H9 (cell line): Measurements from ENCODE around the gene RUNX2. TPM values are rescaled to one million over a fixed set of nuclear protein-coding genes. Genes with fewer than 3 reads are reported as not detected.

Source experiments
- DNase-seq: peaks from one replicate; pipeline ENCODE4 v3.0.0-alpha.2; 2017
- H2AFZ ChIP-seq: one replicate; pipeline ENCODE4 v1.6.1; 2013; ENCODE audit warnings: mild to moderate bottlenecking, low read length, control low read depth, moderate library complexity
- H2AK5ac ChIP-seq: 2 replicates; pipeline ENCODE4 v1.6.1; 2013; ENCODE audit warnings: low read length, control low read depth, mixed read lengths; ENCODE audit not compliant: insufficient read length
- H2BK120ac ChIP-seq: one replicate; pipeline ENCODE4 v1.6.1; 2013; ENCODE audit warnings: low read depth, mild to moderate bottlenecking, low read length, control low read depth, inconsistent platforms; ENCODE audit not compliant: poor library complexity, severe bottlenecking
- H2BK12ac ChIP-seq: 2 replicates; pipeline ENCODE4 v1.6.1; 2013; ENCODE audit warnings: low read length, control low read depth, mixed read lengths, low read depth; ENCODE audit not compliant: insufficient read length
- H2BK15ac ChIP-seq: 2 replicates; pipeline ENCODE4 v1.6.1; 2013; ENCODE audit warnings: low read depth, low read length, control low read depth
- H2BK20ac ChIP-seq: one replicate; pipeline ENCODE4 v1.6.1; 2013; ENCODE audit warnings: low read depth, mild to moderate bottlenecking, low read length, control low read depth, inconsistent platforms; ENCODE audit not compliant: poor library complexity, severe bottlenecking
- H2BK5ac ChIP-seq: 2 replicates; pipeline ENCODE4 v1.6.1; 2013; ENCODE audit warnings: low read length, control low read depth, mixed read lengths; ENCODE audit not compliant: insufficient read length
- H3K14ac ChIP-seq: 2 replicates; pipeline ENCODE4 v1.6.1; 2013; ENCODE audit warnings: low read length, control low read depth; ENCODE audit not compliant: insufficient read depth
- H3K18ac ChIP-seq: 2 replicates; pipeline ENCODE4 v1.6.1; 2013; ENCODE audit warnings: low read depth, mild to moderate bottlenecking, mixed read lengths, low read length, control low read depth; ENCODE audit not compliant: insufficient read length
- H3K23ac ChIP-seq: 2 replicates; pipeline ENCODE4 v1.6.1; 2013; ENCODE audit warnings: low read length, control low read depth, mixed read lengths, low read depth; ENCODE audit not compliant: insufficient read length
- H3K23me2 ChIP-seq: 2 replicates; pipeline ENCODE4 v1.6.1; 2013; ENCODE audit warnings: low read depth, mild to moderate bottlenecking, mixed read lengths, low read length, control low read depth; ENCODE audit not compliant: insufficient read length, poor library complexity, severe bottlenecking
- H3K27ac ChIP-seq: 2 replicates; pipeline ENCODE4 v1.5.1; 2013; ENCODE audit warnings: low read length, control low read depth, mixed read lengths, low read depth; ENCODE audit not compliant: insufficient read length
- H3K27me3 ChIP-seq: 2 replicates; pipeline ENCODE4 v1.6.1; 2013; ENCODE audit warnings: low read length, control low read depth, inconsistent platforms; ENCODE audit not compliant: insufficient read depth
- H3K4ac ChIP-seq: 2 replicates; pipeline ENCODE4 v1.6.1; 2013; ENCODE audit warnings: low read depth, mild to moderate bottlenecking, control low read depth, inconsistent platforms, low read length, moderate library complexity
- H3K4me1 ChIP-seq: 2 replicates; pipeline ENCODE4 v1.6.1; 2013; ENCODE audit warnings: low read length, control low read depth, inconsistent platforms; ENCODE audit not compliant: insufficient read depth
- H3K4me2 ChIP-seq: 2 replicates; pipeline ENCODE4 v1.6.1; 2013; ENCODE audit warnings: low read length, control low read depth, mixed read lengths; ENCODE audit not compliant: insufficient read length, insufficient read depth
- H3K56ac ChIP-seq: 2 replicates; pipeline ENCODE4 v1.6.1; 2013; ENCODE audit warnings: low read depth, mild to moderate bottlenecking, mixed read lengths, low read length, control low read depth; ENCODE audit not compliant: insufficient read length
- H3K79me1 ChIP-seq: 2 replicates; pipeline ENCODE4 v1.6.1; 2013; ENCODE audit warnings: low read depth, mild to moderate bottlenecking, moderate library complexity, low read length, control low read depth, inconsistent platforms; ENCODE audit not compliant: insufficient read depth, poor library complexity, severe bottlenecking
- H3K79me2 ChIP-seq: 2 replicates; pipeline ENCODE4 v1.6.1; 2013; ENCODE audit warnings: low read length, control low read depth, inconsistent platforms; ENCODE audit not compliant: insufficient read depth
- H3K9ac ChIP-seq: 2 replicates; pipeline ENCODE4 v1.6.1; 2013; ENCODE audit warnings: low read length, control low read depth, mixed read lengths; ENCODE audit not compliant: insufficient read length; ENCODE audit errors: extremely low read depth
- H3K9me3 ChIP-seq: one replicate; pipeline ENCODE4 v1.6.1; 2013; ENCODE audit warnings: low read depth, low read length, inconsistent platforms; ENCODE audit not compliant: control insufficient read depth
- H3T11ph ChIP-seq: one replicate; pipeline ENCODE4 v1.6.1; 2013; ENCODE audit warnings: mild to moderate bottlenecking, low read length, control low read depth, inconsistent platforms
- H4K20me1 ChIP-seq: one replicate; pipeline ENCODE4 v1.6.1; 2013; ENCODE audit not compliant: control insufficient read depth, insufficient read length, insufficient read depth
- H4K5ac ChIP-seq: 2 replicates; pipeline ENCODE4 v1.6.1; 2013; ENCODE audit warnings: low read depth, mild to moderate bottlenecking, mixed read lengths, low read length, control low read depth; ENCODE audit not compliant: insufficient read length
- H4K8ac ChIP-seq: replicated peaks from 2 replicates; pipeline ENCODE4 v1.6.1; 2013; ENCODE audit warnings: low read length, control low read depth, mixed read lengths, low read depth; ENCODE audit not compliant: insufficient read length
- H4K91ac ChIP-seq: 2 replicates; pipeline ENCODE4 v1.6.1; 2013; ENCODE audit warnings: low read depth, mild to moderate bottlenecking, moderate library complexity, mixed read lengths, low read length, control low read depth; ENCODE audit not compliant: insufficient read length
- H3K27ac Mint-ChIP-seq, 3 experiments: 2 replicates in 2 of 3; 3 replicates in 1 of 3; pipeline ENCODE4 v1.8.0; 2020 to 2021; ENCODE audit warnings: mixed read lengths in 3 of 3, mild to moderate bottlenecking in 1 of 3, moderate library complexity in 1 of 3
- H3K27me3 Mint-ChIP-seq: 2 replicates; pipeline ENCODE4 v1.8.0; 2021; ENCODE audit warnings: low read depth, mild to moderate bottlenecking, moderate library complexity, mixed read lengths
- H3K36me3 Mint-ChIP-seq, 3 experiments: 2 replicates in 2 of 3; 3 replicates in 1 of 3; pipeline ENCODE4 v1.8.0; 2020 to 2021; ENCODE audit warnings: low read depth in 3 of 3, mixed read lengths in 3 of 3; ENCODE audit not compliant: insufficient read depth in 1 of 3
- H3K4me1 Mint-ChIP-seq, 2 experiments: 2 replicates each; pipeline ENCODE4 v1.8.0; 2020; ENCODE audit warnings: mixed read lengths in 2 of 2
- H3K4me3 Mint-ChIP-seq, 2 experiments: 2 replicates in 1 of 2; 3 replicates in 1 of 2; pipeline ENCODE4 v1.8.0; 2020 to 2021; ENCODE audit warnings: mild to moderate bottlenecking in 2 of 2, mixed read lengths in 2 of 2, moderate library complexity in 1 of 2
- H3K9me3 Mint-ChIP-seq, 2 experiments: 2 replicates in 1 of 2; 3 replicates in 1 of 2; pipeline ENCODE4 v1.8.0; 2020; ENCODE audit warnings: mild to moderate bottlenecking in 2 of 2, mixed read lengths in 2 of 2, moderate library complexity in 1 of 2
- WGBS: extraction: QIAGEN DNeasy Blood & Tissue Kit; methylation state at CpG from one replicate; pipeline ENCODE4 v1.1.7; 2013; ENCODE audit warnings: missing lambda C conversion rate, low lambda C conversion rate, mixed read lengths; ENCODE audit not compliant: insufficient read length; ENCODE audit errors: extremely low coverage; 5-methylcytosine and 5-hydroxymethylcytosine counted together
- total RNA-seq: library from RNA; stranded (reverse); gene quantifications from 2 replicates; pipeline ENCODE4 v1.2.1, GENCODE V29; 2021
- TF ChIP-seq, protein P1 (sequence below): fragments of 200-600 bp; sonication (generic); conservative IDR thresholded peaks from 3 replicates; pipeline ENCODE4 v1.8.0; 2021; ENCODE audit warnings: antibody characterized with exemption, mild to moderate bottlenecking

RUNX2 gene
- total RNA-seq, 1 experiment from 2014 or later, result 0.15 TPM

- Histone ChIP-seq H4K20me1 (no peaks in the 10 kb centered on the region), H2BK20ac (no peak overlapping the region), H4K5ac (no peak overlapping the region), H3K23ac (no peak overlapping the region), H2BK5ac (no peak overlapping the region), H3K79me2 (no peaks in the 10 kb centered on the region), H3K9me3 (no peaks in the 10 kb centered on the region), H2BK120ac (no peak overlapping the region), H4K91ac (no peak overlapping the region), H3K23me2 (no peaks in the 10 kb centered on the region), H2AK5ac (no peak overlapping the region), H3K27ac (no peak overlapping the region), H3K4ac (no peak overlapping the region), H2BK15ac (no peak overlapping the region), H3K4me1 (peaks cover 4% of the 10 kb centered on the region; the same call in 1 of the 2 replicates), H3K14ac (no peak overlapping the region), H3K4me2 (no peak overlapping the region), H3K79me1 (no peaks in the 10 kb centered on the region), H3K18ac (no peak overlapping the region), H3K27me3 (no peaks in the 10 kb centered on the region), H2AFZ (no peak overlapping the region), H4K8ac (no peak overlapping the region), H3T11ph (no peak overlapping the region), H3K56ac (no peak overlapping the region), H3K9ac (no peak overlapping the region), H2BK12ac (no peak overlapping the region)
- Mint-ChIP-seq H3K27me3 (peaks cover 13% of the 10 kb centered on the region), H3K36me3 (peaks cover 2 to 10% (median 3%) of the 10 kb centered on the region in 3 experiments; a peak in 5 of 7 replicates), H3K4me1 (peaks cover 7 to 8% of the 10 kb centered on the region in 2 experiments), H3K4me3 (no peak overlapping the region), H3K9me3 (peaks cover 11 to 15% of the 10 kb centered on the region in 2 experiments; a peak in 4 of 5 replicates), H3K27ac (peak overlapping the region in 1 of 3 experiments; percentile 86; a peak in 1 of 7 replicates)
- WGBS, result no CpG with 5 or more reads among the region's 5 CpGs
- DNase-seq, result no peak
- TF ChIP-seq, protein P1, sequence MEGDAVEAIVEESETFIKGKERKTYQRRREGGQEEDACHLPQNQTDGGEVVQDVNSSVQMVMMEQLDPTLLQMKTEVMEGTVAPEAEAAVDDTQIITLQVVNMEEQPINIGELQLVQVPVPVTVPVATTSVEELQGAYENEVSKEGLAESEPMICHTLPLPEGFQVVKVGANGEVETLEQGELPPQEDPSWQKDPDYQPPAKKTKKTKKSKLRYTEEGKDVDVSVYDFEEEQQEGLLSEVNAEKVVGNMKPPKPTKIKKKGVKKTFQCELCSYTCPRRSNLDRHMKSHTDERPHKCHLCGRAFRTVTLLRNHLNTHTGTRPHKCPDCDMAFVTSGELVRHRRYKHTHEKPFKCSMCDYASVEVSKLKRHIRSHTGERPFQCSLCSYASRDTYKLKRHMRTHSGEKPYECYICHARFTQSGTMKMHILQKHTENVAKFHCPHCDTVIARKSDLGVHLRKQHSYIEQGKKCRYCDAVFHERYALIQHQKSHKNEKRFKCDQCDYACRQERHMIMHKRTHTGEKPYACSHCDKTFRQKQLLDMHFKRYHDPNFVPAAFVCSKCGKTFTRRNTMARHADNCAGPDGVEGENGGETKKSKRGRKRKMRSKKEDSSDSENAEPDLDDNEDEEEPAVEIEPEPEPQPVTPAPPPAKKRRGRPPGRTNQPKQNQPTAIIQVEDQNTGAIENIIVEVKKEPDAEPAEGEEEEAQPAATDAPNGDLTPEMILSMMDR, result no peak
These were observed 350.1 kb downstream of the RUNX2 start for GRCh38 chr6:45678285-45678607.
